ENCODE data around the gene SYNM.

DNA sequence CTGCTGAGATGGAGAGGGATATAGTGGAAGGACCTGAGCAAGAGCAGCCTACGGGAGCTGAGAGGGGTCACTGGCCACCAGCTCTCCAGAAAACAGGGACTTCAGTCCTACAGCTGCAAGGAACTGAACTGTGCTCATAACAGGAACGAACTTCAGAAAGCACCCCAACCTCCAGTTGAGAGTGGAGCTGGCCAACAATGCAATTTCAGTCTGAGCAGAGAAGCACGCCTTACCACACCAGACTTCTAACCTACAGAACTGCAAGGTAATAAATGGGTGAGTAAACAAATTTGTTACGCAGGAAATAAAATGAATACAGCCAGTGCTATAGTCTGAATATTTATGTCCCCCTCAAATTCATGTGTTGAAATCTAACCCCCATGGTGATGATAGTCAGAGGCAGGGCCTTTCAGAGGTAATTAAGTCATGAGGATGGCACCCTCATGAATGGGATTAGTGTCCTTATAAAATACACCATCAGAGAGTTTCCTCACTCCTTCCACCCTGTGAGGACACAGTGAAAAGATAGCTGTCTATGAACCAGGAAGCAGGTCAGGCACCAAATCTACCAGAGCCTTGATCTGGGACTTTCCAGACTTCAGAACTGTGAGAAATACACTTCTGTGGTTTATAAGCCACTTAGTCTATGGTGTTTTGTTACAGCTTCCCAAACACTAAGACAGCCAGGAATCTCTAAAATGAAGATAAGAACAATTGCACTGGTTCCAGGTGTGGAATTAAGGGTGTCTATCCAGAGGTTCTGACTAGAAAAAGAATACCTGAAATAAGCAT is 58.6 kb downstream of the SYNM start:
- TF ChIP-seq, protein P1, sequence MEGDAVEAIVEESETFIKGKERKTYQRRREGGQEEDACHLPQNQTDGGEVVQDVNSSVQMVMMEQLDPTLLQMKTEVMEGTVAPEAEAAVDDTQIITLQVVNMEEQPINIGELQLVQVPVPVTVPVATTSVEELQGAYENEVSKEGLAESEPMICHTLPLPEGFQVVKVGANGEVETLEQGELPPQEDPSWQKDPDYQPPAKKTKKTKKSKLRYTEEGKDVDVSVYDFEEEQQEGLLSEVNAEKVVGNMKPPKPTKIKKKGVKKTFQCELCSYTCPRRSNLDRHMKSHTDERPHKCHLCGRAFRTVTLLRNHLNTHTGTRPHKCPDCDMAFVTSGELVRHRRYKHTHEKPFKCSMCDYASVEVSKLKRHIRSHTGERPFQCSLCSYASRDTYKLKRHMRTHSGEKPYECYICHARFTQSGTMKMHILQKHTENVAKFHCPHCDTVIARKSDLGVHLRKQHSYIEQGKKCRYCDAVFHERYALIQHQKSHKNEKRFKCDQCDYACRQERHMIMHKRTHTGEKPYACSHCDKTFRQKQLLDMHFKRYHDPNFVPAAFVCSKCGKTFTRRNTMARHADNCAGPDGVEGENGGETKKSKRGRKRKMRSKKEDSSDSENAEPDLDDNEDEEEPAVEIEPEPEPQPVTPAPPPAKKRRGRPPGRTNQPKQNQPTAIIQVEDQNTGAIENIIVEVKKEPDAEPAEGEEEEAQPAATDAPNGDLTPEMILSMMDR (IDR thresholded peaks at IDR 0.05; ENCODE audit: poor library complexity) = no peak
- TF ChIP-seq EZH2phosphoT487 (IDR thresholded peaks at IDR 0.05; ENCODE audit: low read depth, severe bottlenecking, unreplicated experiment) = no peak
- TF ChIP-seq EZH2 (IDR thresholded peaks at IDR 0.05; ENCODE audit: borderline replicate concordance) = no peak

Data from hepatocyte (in vitro differentiated cells).